ENCODE data around the gene PRR3.

Gene PRR3

GRCh38 chr6:30530014-30530413 lies 27.1 kb upstream of the PRR3 start:
- DNase-seq (ENCODE audit: low read depth, low spot score) = no peak
- no peak overlapping the region for H3K4me3 ChIP-seq (ENCODE audit: low read length)

- no peak for DNase-seq (ENCODE audit: low read depth, low spot score)
- no peak overlapping the region for H3K4me3 ChIP-seq (ENCODE audit: low read length)
These were observed 23.4 kb upstream of the PRR3 start for GRCh38 chr6:30533460-30534294.

GRCh38 chr6:30537931-30538330 lies 19.2 kb upstream of the PRR3 start:
- DNase-seq (ENCODE audit: low read depth, low spot score) = no peak
- no peak overlapping the region for H3K4me3 ChIP-seq (ENCODE audit: low read length)

- peak overlapping the region; percentile 51 for H3K4me3 ChIP-seq (ENCODE audit: low read length)
- peak; percentile 86 for DNase-seq (ENCODE audit: low read depth, low spot score)
These were observed 15.3 kb upstream of the PRR3 start for GRCh38 chr6:30541515-30542403.

GRCh38 chr6:30542404-30542725 lies 14.7 kb upstream of the PRR3 start:
- no peak overlapping the region for H3K4me3 ChIP-seq (ENCODE audit: low read length)
- peak; percentile 19 for DNase-seq (ENCODE audit: low read depth, low spot score)

GRCh38 chr6:30542915-30543314 lies 14.2 kb upstream of the PRR3 start:
- H3K4me3 ChIP-seq (ENCODE audit: low read length) = no peak overlapping the region
- no peak for DNase-seq (ENCODE audit: low read depth, low spot score)

GRCh38 chr6:30543821-30544220 lies 13.3 kb upstream of the PRR3 start:
- no peak for DNase-seq (ENCODE audit: low read depth, low spot score)
- no peak overlapping the region for H3K4me3 ChIP-seq (ENCODE audit: low read length)

- no peak overlapping the region for H3K4me3 ChIP-seq (ENCODE audit: low read length)
- peak; percentile 46 for DNase-seq (ENCODE audit: low read depth, low spot score)
These were observed 12.3 kb upstream of the PRR3 start for GRCh38 chr6:30544666-30545272.

GRCh38 chr6:30547454-30547853 lies 9.6 kb upstream of the PRR3 start:
- no peak overlapping the region for H3K4me3 ChIP-seq (ENCODE audit: low read length)
- no peak for DNase-seq (ENCODE audit: low read depth, low spot score)

- H3K4me3 ChIP-seq (ENCODE audit: low read length) = no peak overlapping the region
- DNase-seq (ENCODE audit: low read depth, low spot score) = no peak
These were observed 8.7 kb upstream of the PRR3 start for GRCh38 chr6:30548375-30548774.

- no peak overlapping the region for H3K4me3 ChIP-seq (ENCODE audit: low read length)
- DNase-seq (ENCODE audit: low read depth, low spot score) = no peak
These were observed 2.7 kb upstream of the PRR3 start for GRCh38 chr6:30554404-30554803.

- DNase-seq (ENCODE audit: low read depth, low spot score) = no peak
- H3K4me3 ChIP-seq (ENCODE audit: low read length) = peak overlapping the region; percentile 92
These were observed 1.9 kb upstream of the PRR3 start for GRCh38 chr6:30554962-30555815.

- H3K4me3 ChIP-seq (ENCODE audit: low read length) = peak overlapping the region; percentile 92
- no peak for DNase-seq (ENCODE audit: low read depth, low spot score)
These were observed 1.4 kb upstream of the PRR3 start for GRCh38 chr6:30555816-30556065.

- DNase-seq (ENCODE audit: low read depth, low spot score) = peak; percentile 92
- H3K4me3 ChIP-seq (ENCODE audit: low read length) = peak within 1 kb of the TSS; percentile 92
These were observed 809 bp upstream of the PRR3 start, which contains the start of gene GNL1 for GRCh38 chr6:30556066-30556905. Gene GNL1 (minus strand): TSS chr6:30556489. CDS start chr6:30556203, 286 bp downstream.

GRCh38 chr6:30557683-30557981 lies 537 bp downstream of the PRR3 start:
- peak overlapping the region; percentile 92 for H3K4me3 ChIP-seq (ENCODE audit: low read length)
- DNase-seq (ENCODE audit: low read depth, low spot score) = peak; percentile 50

- DNase-seq (ENCODE audit: low read depth, low spot score) = no peak
These were observed 3.8 kb downstream of the PRR3 start for GRCh38 chr6:30560930-30561329.

GRCh38 chr6:30562470-30563425 lies 5.7 kb downstream of the PRR3 start:
- DNase-seq (ENCODE audit: low read depth, low spot score) = no peak
- H3K4me3 ChIP-seq (ENCODE audit: low read length) = no peak overlapping the region

More at GRCh38 chr6:30560930-30561329, 3.8 kb downstream of the PRR3 start:
- H3K4me3 ChIP-seq (ENCODE audit: low read length) = no peak overlapping the region

Measured in Jurkat, Clone E6-1 (cell line).